BLaER1 treated with 17β-estradiol and CSF1 and Interleukin-3, amounts not matched to agents 10 nM and 100 nM (cell line): ENCODE data around the gene MED15.
"Not testable (repeated sequence)": the region's sequence is repeated elsewhere in the genome, so short reads cannot be mapped to it uniquely, and the experiment has no call there.

Experiments
- H3K27ac ChIP-seq, 11 experiments: shearing (Covaris generic); formaldehyde crosslinking; 2 replicates each; pipeline ENCODE4 v1.8.1; 2022
- H3K27me3 ChIP-seq, 11 experiments: shearing (Covaris generic); formaldehyde crosslinking; 2 replicates each; pipeline ENCODE4 v1.8.1; 2022
- H3K36me3 ChIP-seq, 11 experiments: shearing (Covaris generic); formaldehyde crosslinking; 2 replicates each; pipeline ENCODE4 v1.8.1; 2022
- H3K4me1 ChIP-seq, 10 experiments: shearing (Covaris generic); formaldehyde crosslinking; 2 replicates each; pipeline ENCODE4 v1.8.1; 2022
- H3K4me2 ChIP-seq, 11 experiments: shearing (Covaris generic); formaldehyde crosslinking; 2 replicates each; pipeline ENCODE4 v1.8.1; 2022
- H3K4me3 ChIP-seq, 10 experiments: shearing (Covaris generic); formaldehyde crosslinking; 2 replicates each; pipeline ENCODE4 v1.8.1; 2022
- H3K9ac ChIP-seq, 11 experiments: shearing (Covaris generic); formaldehyde crosslinking; 2 replicates each; pipeline ENCODE4 v1.8.1; 2022
- H3K9me3 ChIP-seq, 11 experiments: shearing (Covaris generic); formaldehyde crosslinking; replicated peaks in 1 of 11; 2 replicates each; pipeline ENCODE4 v1.8.1; 2022
- H4K20me1 ChIP-seq, 11 experiments: shearing (Covaris generic); formaldehyde crosslinking; 2 replicates each; pipeline ENCODE4 v1.8.1; 2022
- Cebpa-rat ChIP-seq, 11 experiments: shearing (Covaris generic); IDR thresholded peaks; 2 replicates each; pipeline ENCODE4 v1.8.1; 2022

Gene MED15

GRCh38 chr22:20542055-20542454, 34.6 kb downstream of the MED15 start:
- peaks cover 75 to 96% (median 89%) of the 10 kb centered on the region in 11 experiments for H3K36me3 ChIP-seq

DNA sequence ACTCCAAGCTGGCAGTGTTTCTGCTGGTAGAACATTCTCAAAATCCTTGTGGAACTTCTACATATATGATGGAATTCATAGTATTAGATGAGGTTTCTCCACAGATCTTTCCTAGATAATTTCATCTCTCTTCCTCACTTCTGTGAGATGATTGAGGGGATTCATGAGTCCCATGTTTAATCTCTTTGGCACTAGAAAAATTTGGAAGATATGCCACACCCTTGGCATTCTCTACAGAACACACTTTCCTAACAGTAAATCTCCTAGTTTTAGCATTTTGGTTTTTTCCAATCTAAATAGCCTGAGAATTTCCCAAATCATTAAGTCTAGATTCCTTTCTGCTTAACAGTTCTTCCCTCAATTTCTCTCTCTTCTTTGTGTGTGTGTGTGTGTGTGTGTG, 35.3 kb downstream of the MED15 start:
- H3K4me2 ChIP-seq, result no peak overlapping the region
- H4K20me1 ChIP-seq, result peaks cover 44 to 96% (median 85%) of the 10 kb centered on the region in 11 experiments
- no peak overlapping the region for H3K4me3 ChIP-seq
- H3K36me3 ChIP-seq, result peaks cover 68 to 90% (median 83%) of the 10 kb centered on the region in 11 experiments
- 0 out of 22 replicates have a peak, but pooled peaks cover 0 to 4% (median 0%) of the 10 kb centered on the region in 11 experiments for H3K9me3 ChIP-seq
- H3K27me3 ChIP-seq, result no peaks in the 10 kb centered on the region
- TF ChIP-seq Cebpa-rat (IDR thresholded peaks at IDR 0.05), result no peak
- peaks cover 19 to 34% (median 27%) of the 10 kb centered on the region in 10 experiments for H3K4me1 ChIP-seq
- no peak overlapping the region for H3K9ac ChIP-seq
- H3K27ac ChIP-seq, result no peak overlapping the region

More at GRCh38 chr22:20542055-20542454, 34.6 kb downstream of the MED15 start:
- 0 out of 22 replicates have a peak, but pooled peaks cover 0 to 4% (median 0%) of the 10 kb centered on the region in 11 experiments for H3K9me3 ChIP-seq
- no peak overlapping the region for H3K9ac ChIP-seq
- H3K27me3 ChIP-seq, result no peaks in the 10 kb centered on the region
- no peak overlapping the region for H3K27ac ChIP-seq
- H4K20me1 ChIP-seq, result peaks cover 44 to 96% (median 85%) of the 10 kb centered on the region in 11 experiments
- peaks cover 13 to 29% (median 24%) of the 10 kb centered on the region in 10 experiments for H3K4me1 ChIP-seq
- no peak for TF ChIP-seq Cebpa-rat (IDR thresholded peaks at IDR 0.05)
- no peak overlapping the region for H3K4me3 ChIP-seq
- no peak overlapping the region for H3K4me2 ChIP-seq

DNA sequence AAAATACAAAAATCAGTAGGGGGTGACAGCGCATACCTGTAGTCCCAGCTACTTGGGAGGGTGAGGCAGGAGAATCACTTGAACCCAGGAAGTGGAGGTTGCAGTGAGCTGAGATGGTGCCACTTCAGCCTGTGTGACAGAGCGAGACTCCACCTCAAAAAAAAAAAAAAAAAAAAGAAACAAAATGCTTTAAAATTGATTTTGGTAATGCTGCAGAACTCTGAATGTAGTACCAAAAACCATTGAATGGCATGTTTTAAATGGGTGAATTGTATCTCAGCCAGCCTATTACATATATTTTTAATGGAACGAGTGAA, 37.9 kb downstream of the MED15 start:
- H3K4me3 ChIP-seq, H3K27me3 ChIP-seq, H3K9ac ChIP-seq, H3K9me3 ChIP-seq, H3K27ac ChIP-seq: not testable (repeated sequence)
- H4K20me1 ChIP-seq, result peaks cover 61 to 96% (median 86%) of the 10 kb centered on the region in 11 experiments
- H3K4me1 ChIP-seq, result peaks cover 45 to 59% (median 52%) of the 10 kb centered on the region in 10 experiments
- H3K4me2 ChIP-seq, result peak overlapping the region in 9 of 11 experiments; percentile 13 to 67 (median 49); a peak in 12 of 22 replicates
- H3K36me3 ChIP-seq, result peaks cover 43 to 77% (median 63%) of the 10 kb centered on the region in 11 experiments

DNA sequence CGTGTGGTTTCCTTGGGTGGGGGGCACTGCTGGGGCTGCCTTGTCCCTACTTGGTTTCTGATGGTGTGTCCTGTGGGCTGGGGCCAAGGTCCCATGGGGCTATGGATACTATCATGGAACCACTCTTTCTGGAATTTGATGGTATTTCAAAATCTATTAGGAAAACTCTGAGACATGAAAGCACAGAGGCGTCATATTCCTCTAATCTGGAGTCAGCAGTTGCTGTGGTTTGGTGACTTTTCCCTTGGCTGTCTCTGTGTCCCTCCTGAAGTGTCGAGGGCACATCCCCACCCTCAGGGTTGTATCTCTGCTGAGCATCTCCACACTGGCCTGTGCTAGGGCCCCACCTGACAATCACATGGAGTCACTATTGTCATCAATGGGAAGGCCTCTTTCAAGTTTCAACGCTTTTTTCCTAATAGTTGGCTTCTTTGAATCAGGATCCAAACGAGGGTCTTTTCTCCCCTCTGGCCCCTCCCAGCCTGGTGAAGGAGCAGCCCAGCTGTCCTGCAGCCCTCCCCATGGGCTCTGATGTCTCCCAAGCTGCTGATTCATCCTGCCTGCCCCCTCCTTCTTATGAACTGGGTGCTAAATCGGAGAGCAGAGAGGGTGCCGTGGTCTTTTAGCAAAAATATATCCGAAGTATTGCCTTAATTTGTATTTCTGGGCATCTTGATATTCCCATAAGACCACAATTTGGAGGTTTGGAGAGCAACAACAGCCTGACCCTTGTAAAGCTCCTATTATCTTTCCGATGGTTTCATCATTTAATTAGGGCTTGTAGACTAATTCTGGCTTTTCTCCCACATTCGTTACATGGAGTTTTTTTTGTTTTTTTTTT, 38.5 kb downstream of the MED15 start:
- H4K20me1 ChIP-seq, result peaks cover 68 to 97% (median 90%) of the 10 kb centered on the region in 11 experiments
- H3K27ac ChIP-seq, result no peak overlapping the region; a peak in 1 of 22 replicates
- no peak overlapping the region for H3K4me3 ChIP-seq
- H3K9ac ChIP-seq, result 0 out of 22 replicates have a peak overlapping the region, but pooled peaks of 2 of the 11 experiments have one; percentile 0 to 24
- no peaks in the 10 kb centered on the region for H3K27me3 ChIP-seq
- no peak for TF ChIP-seq Cebpa-rat (IDR thresholded peaks at IDR 0.05)
- peak overlapping the region; percentile 13 to 67 (median 47); a peak in 20 of 22 replicates for H3K4me2 ChIP-seq
- peaks cover 51 to 66% (median 58%) of the 10 kb centered on the region in 10 experiments for H3K4me1 ChIP-seq
- peaks cover 43 to 77% (median 63%) of the 10 kb centered on the region in 11 experiments for H3K36me3 ChIP-seq
- H3K9me3 ChIP-seq, result 0 out of 22 replicates have a peak, but pooled peaks cover 0 to 4% (median 0%) of the 10 kb centered on the region in 11 experiments

DNA sequence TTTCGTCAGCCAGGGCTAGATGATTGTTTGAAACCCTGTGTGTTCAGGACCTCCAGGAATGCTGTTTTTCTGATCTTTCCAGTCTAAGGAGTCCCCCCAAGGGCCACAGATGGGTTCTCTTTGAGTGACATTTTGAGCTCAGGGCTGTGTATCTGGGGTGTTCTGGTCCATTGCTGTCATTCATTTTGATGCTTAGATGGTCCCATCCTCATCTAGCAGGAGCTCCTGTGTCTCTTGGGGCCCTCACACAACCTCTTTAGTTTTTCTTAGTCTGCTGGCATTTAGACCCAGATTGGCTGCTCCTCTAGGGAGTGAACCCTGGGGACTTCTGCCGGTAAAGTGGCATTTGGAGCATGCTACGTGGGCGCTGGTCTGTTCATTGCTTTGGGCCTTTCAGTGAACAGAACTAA, 39.1 kb downstream of the MED15 start:
- peak overlapping the region in 10 of 11 experiments; percentile 13 to 67 (median 48); a peak in 18 of 22 replicates for H3K4me2 ChIP-seq
- no peak overlapping the region for H3K27ac ChIP-seq
- H3K27me3 ChIP-seq, result no peaks in the 10 kb centered on the region
- no peak overlapping the region for H3K4me3 ChIP-seq
- H3K36me3 ChIP-seq, result peaks cover 44 to 77% (median 63%) of the 10 kb centered on the region in 11 experiments
- TF ChIP-seq Cebpa-rat (IDR thresholded peaks at IDR 0.05), result no peak
- H4K20me1 ChIP-seq, result peaks cover 74 to 99% (median 93%) of the 10 kb centered on the region in 11 experiments
- H3K9ac ChIP-seq, result 0 out of 22 replicates have a peak overlapping the region, but pooled peaks of 2 of the 11 experiments have one; percentile 0 to 16
- 0 out of 22 replicates have a peak, but pooled peaks cover 0 to 4% (median 0%) of the 10 kb centered on the region in 11 experiments for H3K9me3 ChIP-seq
- peaks cover 57 to 72% (median 65%) of the 10 kb centered on the region in 10 experiments for H3K4me1 ChIP-seq

DNA sequence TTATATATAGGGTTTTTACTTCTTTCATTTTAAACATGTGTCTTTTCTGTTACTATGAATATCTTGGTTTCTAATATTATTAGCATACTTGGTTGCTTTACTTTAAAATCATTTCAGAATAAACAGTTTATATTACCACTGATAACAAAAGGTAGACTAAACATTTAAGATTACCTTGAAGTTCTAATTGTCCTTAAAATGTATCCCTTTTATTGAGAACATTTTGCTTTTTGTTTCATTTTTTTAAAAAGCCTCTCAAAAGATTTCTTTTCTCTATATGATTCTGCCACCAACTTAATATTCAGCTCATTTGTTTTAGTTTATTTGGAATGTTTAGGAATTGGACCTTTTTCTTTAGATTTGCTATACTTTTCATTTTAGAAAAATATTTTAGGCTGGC, 39.6 kb downstream of the MED15 start:
- Histone ChIP-seq H3K4me2 (peak overlapping the region in 3 of 11 experiments; percentile 75 to 86 (median 81); a peak in 6 of 22 replicates), H3K27ac (no peak overlapping the region), H4K20me1 (peaks cover 79 to 99% (median 93%) of the 10 kb centered on the region in 11 experiments), H3K36me3 (peaks cover 44 to 77% (median 63%) of the 10 kb centered on the region in 11 experiments), H3K9me3 (no peaks in the 10 kb centered on the region), H3K4me3 (no peak overlapping the region), H3K27me3 (no peaks in the 10 kb centered on the region), H3K9ac (0 out of 22 replicates have a peak overlapping the region, but pooled peaks of 1 of the 11 experiments have one; percentile 16), H3K4me1 (peaks cover 62 to 77% (median 70%) of the 10 kb centered on the region in 10 experiments)
- TF ChIP-seq Cebpa-rat (IDR thresholded peaks at IDR 0.05), result no peak

- Histone ChIP-seq H3K27me3 (no peaks in the 10 kb centered on the region), H3K4me2 (peak overlapping the region; percentile 57 to 86 (median 79)), H3K27ac (peak overlapping the region in 1 of 11 experiments; percentile 61; a peak in 1 of 22 replicates), H4K20me1 (peaks cover 94 to 100% (median 100%) of the 10 kb centered on the region in 11 experiments), H3K9ac (peak overlapping the region in 3 of 11 experiments; percentile 21 to 45 (median 40); a peak in 5 of 22 replicates), H3K9me3 (no peaks in the 10 kb centered on the region), H3K4me3 (no peak overlapping the region), H3K36me3 (peaks cover 50 to 79% (median 64%) of the 10 kb centered on the region in 11 experiments), H3K4me1 (peaks cover 71 to 89% (median 79%) of the 10 kb centered on the region in 10 experiments)
- TF ChIP-seq Cebpa-rat (IDR thresholded peaks at IDR 0.05), result no peak
Observed at GRCh38 chr22:20548806-20549205, 41.4 kb downstream of the MED15 start.

GRCh38 chr22:20549232-20549841, 41.9 kb downstream of the MED15 start:
- H3K4me1 ChIP-seq, result peaks cover 75 to 92% (median 78%) of the 10 kb centered on the region in 10 experiments
- H3K9ac ChIP-seq, result peak overlapping the region in 8 of 11 experiments; percentile 6 to 45 (median 34); a peak in 12 of 22 replicates
- no peaks in the 10 kb centered on the region for H3K9me3 ChIP-seq
- H3K27me3 ChIP-seq, result no peaks in the 10 kb centered on the region
- peaks cover 96 to 100% (median 100%) of the 10 kb centered on the region in 11 experiments for H4K20me1 ChIP-seq
- no peak overlapping the region for H3K4me3 ChIP-seq
- H3K27ac ChIP-seq, result peak overlapping the region in 3 of 11 experiments; percentile 1 to 61 (median 19); a peak in 4 of 22 replicates
- peak overlapping the region; percentile 57 to 86 (median 79) for H3K4me2 ChIP-seq
- TF ChIP-seq Cebpa-rat (IDR thresholded peaks at IDR 0.05), result no peak
- H3K36me3 ChIP-seq, result peaks cover 50 to 79% (median 64%) of the 10 kb centered on the region in 11 experiments
